Neural cell (in vitro differentiated cells): Measurements from ENCODE around the gene PLCD1. TPM values are rescaled to one million over a fixed set of nuclear protein-coding genes. Genes with fewer than 3 reads are reported as not detected.

Experiments used
- H2AFZ ChIP-seq: fragments of 200-600, 300-800 bp; sonication (generic), shearing (Covaris generic); 2 replicates; pipeline ENCODE4 v1.6.0; 2014; ENCODE audit warnings: low read depth, mild to moderate bottlenecking, antibody characterized with exemption, low read length, moderate library complexity
- H3F3A ChIP-seq: fragments of 200-600 bp; shearing (Covaris generic); 2 replicates; pipeline ENCODE4 v1.6.1; 2016; ENCODE audit warnings: mild to moderate bottlenecking, moderate library complexity, mixed read lengths, antibody characterized with exemption, low read length; ENCODE audit not compliant: insufficient read depth, poor library complexity, severe bottlenecking
- H3K27ac ChIP-seq: fragments of 200-600, 300-800 bp; sonication (generic), shearing (Covaris generic); 2 replicates; pipeline ENCODE4 v1.5.1; 2014; ENCODE audit warnings: mild to moderate bottlenecking, low read length, moderate library complexity
- H3K27me3 ChIP-seq: fragments of 300-800, 200-600 bp; sonication (generic), shearing (Covaris generic); 2 replicates; pipeline ENCODE4 v1.6.0; 2014; ENCODE audit warnings: mild to moderate bottlenecking, low read depth, low read length, moderate library complexity; ENCODE audit not compliant: insufficient read depth
- H3K36me3 ChIP-seq: fragments of 300-800, 200-600 bp; sonication (generic), shearing (Covaris generic); 2 replicates; pipeline ENCODE4 v1.5.1; 2014; ENCODE audit warnings: mild to moderate bottlenecking, antibody characterized with exemption, low read length, moderate library complexity; ENCODE audit not compliant: insufficient read depth
- H3K4me2 ChIP-seq: fragments of 300-800, 200-600 bp; sonication (generic), shearing (Covaris generic); 2 replicates; pipeline ENCODE4 v1.6.0; 2014; ENCODE audit warnings: mild to moderate bottlenecking, low read length
- H3K4me3 ChIP-seq: fragments of 300-800, 200-600 bp; sonication (generic), shearing (Covaris generic); 2 replicates; pipeline ENCODE4 v1.5.1; 2014; ENCODE audit warnings: mild to moderate bottlenecking, low read length, moderate library complexity
- H3K79me2 ChIP-seq: fragments of 200-600 bp; shearing (Covaris generic); replicated peaks from 2 replicates; pipeline ENCODE4 v1.6.0; 2014; ENCODE audit warnings: mild to moderate bottlenecking, low read length, moderate library complexity; ENCODE audit not compliant: insufficient read depth
- H3K9ac ChIP-seq: fragments of 300-800, 200-600 bp; sonication (generic), shearing (Covaris generic); 2 replicates; pipeline ENCODE4 v1.6.1; 2016; ENCODE audit warnings: mild to moderate bottlenecking, low read length, mixed read lengths
- H3K9me2 ChIP-seq: fragments of 200-600 bp; shearing (Covaris generic); 2 replicates; pipeline ENCODE4 v1.6.1; 2016; ENCODE audit warnings: mild to moderate bottlenecking, low read length, mixed read lengths; ENCODE audit not compliant: insufficient read depth
- H3K9me3 ChIP-seq: fragments of 200-600, 300-800 bp; sonication (generic), shearing (Covaris generic); 2 replicates; pipeline ENCODE4 v1.6.1; 2016; ENCODE audit warnings: mild to moderate bottlenecking, mixed run types, low read length, moderate library complexity, mixed read lengths
- H4K20me1 ChIP-seq: fragments of 200-600 bp; shearing (Covaris generic); 2 replicates; pipeline ENCODE4 v1.6.1; 2016; ENCODE audit warnings: mild to moderate bottlenecking, mixed run types; ENCODE audit not compliant: insufficient read depth
- CTCF ChIP-seq: fragments of 450-650 bp; IDR thresholded peaks from 2 replicates; pipeline ENCODE4 v1.5.1; 2014; ENCODE audit warnings: antibody characterized with exemption, mild to moderate bottlenecking, moderate library complexity; ENCODE audit not compliant: poor library complexity, severe bottlenecking
- EP300 ChIP-seq: fragments of 450-650 bp; conservative IDR thresholded peaks from 2 replicates; pipeline ENCODE4 v1.6.1; 2014; ENCODE audit warnings: antibody characterized with exemption, mild to moderate bottlenecking, moderate library complexity; ENCODE audit not compliant: poor library complexity, severe bottlenecking
- EZH2 ChIP-seq: fragments of 200-600, 300-800 bp; shearing (Covaris generic), sonication (generic); IDR thresholded peaks from 2 replicates; pipeline ENCODE4 v1.6.1; 2014; ENCODE audit warnings: antibody characterized with exemption, low read length, borderline replicate concordance, mild to moderate bottlenecking; ENCODE audit not compliant: insufficient read depth, poor library complexity, severe bottlenecking
- MXI1 ChIP-seq: fragments of 450-650 bp; conservative IDR thresholded peaks from 2 replicates; pipeline ENCODE4 v1.6.1; 2014; ENCODE audit warnings: antibody characterized with exemption, mild to moderate bottlenecking; ENCODE audit not compliant: poor library complexity, severe bottlenecking
- POLR2AphosphoS5 ChIP-seq: IDR thresholded peaks from 2 replicates; pipeline ENCODE4 v1.6.1; 2012
- RAD21 ChIP-seq: fragments of 450-650 bp; conservative IDR thresholded peaks from 2 replicates; pipeline ENCODE4 v1.6.1; 2014; ENCODE audit warnings: antibody characterized with exemption, mild to moderate bottlenecking, moderate library complexity
- REST ChIP-seq: IDR thresholded peaks from 2 replicates; pipeline ENCODE4 v1.6.1; 2012; ENCODE audit warnings: borderline replicate concordance
- SMC3 ChIP-seq: fragments of 450-650 bp; conservative IDR thresholded peaks from 2 replicates; pipeline ENCODE4 v1.6.1; 2014; ENCODE audit warnings: antibody characterized with exemption, mild to moderate bottlenecking, moderate library complexity; ENCODE audit not compliant: poor library complexity
- TAF1 ChIP-seq: IDR thresholded peaks from 2 replicates; pipeline ENCODE4 v1.6.1; 2012; ENCODE audit warnings: low read depth
- polyA plus RNA-seq: library from polyadenylated mRNA; depleted of rRNA; stranded (reverse); fragments of >200 nt; gene quantifications from 2 replicates; pipeline ENCODE4 v1.2.3, GENCODE V29; 2014

Gene PLCD1
- polyA plus RNA-seq, 1 donor from 2014 or later: 4.6 TPM

GRCh38 chr3:38015485-38015884 is 14.0 kb downstream of the PLCD1 start:
- no peaks in the 10 kb centered on the region for H3K79me2 ChIP-seq
- H3K9me3 ChIP-seq: no peaks in the 10 kb centered on the region
- H3K9ac ChIP-seq: no peak overlapping the region
- H3K4me2 ChIP-seq: no peak overlapping the region
- no peaks in the 10 kb centered on the region for H3K9me2 ChIP-seq
- no peaks in the 10 kb centered on the region for H4K20me1 ChIP-seq
- no peaks in the 10 kb centered on the region for H3K27me3 ChIP-seq
- no peak overlapping the region for H2AFZ ChIP-seq
- no peaks in the 10 kb centered on the region for H3K36me3 ChIP-seq
- TF ChIP-seq TAF1: no peak
- no peaks in the 10 kb centered on the region for H3F3A ChIP-seq
- H3K4me3 ChIP-seq: no peak overlapping the region
- no peak overlapping the region for H3K27ac ChIP-seq

GRCh38 chr3:38011111-38011510 is 18.3 kb downstream of the PLCD1 start:
- Histone ChIP-seq H2AFZ (no peak overlapping the region), H3K4me3 (no peak overlapping the region), H4K20me1 (no peaks in the 10 kb centered on the region), H3K36me3 (no peaks in the 10 kb centered on the region), H3K4me2 (no peak overlapping the region), H3K27ac (no peak overlapping the region), H3K9me2 (no peaks in the 10 kb centered on the region), H3K79me2 (no peaks in the 10 kb centered on the region), H3K9ac (no peak overlapping the region), H3K27me3 (no peaks in the 10 kb centered on the region), H3K9me3 (no peaks in the 10 kb centered on the region), H3F3A (no peaks in the 10 kb centered on the region)
- TF ChIP-seq EZH2: no peak
- no peak for TF ChIP-seq TAF1
- no peak for TF ChIP-seq MXI1
- no peak for TF ChIP-seq SMC3
- TF ChIP-seq EP300: no peak
- no peak for TF ChIP-seq RAD21
- no peak for TF ChIP-seq CTCF
- TF ChIP-seq REST: no peak
- no peak for TF ChIP-seq POLR2AphosphoS5
